Stimulated activated CD4-positive, alpha-beta T cell treated with anti-CD3 and anti-CD28 coated beads, Interleukin-1b, Interleukin-23, amount 100 ng/mL, for 48 hours (primary cell): ENCODE measurements around the gene GNAQ.

Experiments
- DNase-seq: peaks from one replicate; pipeline ENCODE4 v3.0.0-alpha.2; 2020

The GNAQ gene

DNA sequence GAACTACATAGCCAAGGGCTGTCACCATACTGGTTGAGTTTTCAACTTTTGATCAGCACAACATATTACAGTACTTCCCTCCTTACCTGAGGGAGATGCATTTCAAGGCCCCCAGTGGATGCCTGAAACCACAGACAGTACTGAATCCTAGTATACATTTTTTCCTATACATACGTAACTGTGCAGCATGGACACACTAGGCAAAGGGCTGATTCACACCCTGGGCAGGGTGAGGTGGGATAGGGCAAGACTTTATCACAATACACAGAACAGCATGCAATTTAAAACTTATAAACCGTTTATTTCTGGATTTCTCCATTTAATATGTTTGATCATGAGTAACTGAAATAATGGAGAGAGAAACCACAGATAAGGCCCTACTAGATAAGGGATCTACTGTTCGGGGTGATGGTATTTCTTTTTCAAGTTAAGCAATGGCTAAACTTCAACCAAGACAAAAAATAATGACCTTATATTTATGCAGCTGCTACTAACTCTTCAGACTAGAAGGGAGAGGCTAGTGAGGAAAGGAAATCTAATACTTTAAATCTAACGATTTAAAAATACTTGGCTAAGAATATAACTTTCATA lies 196.6 kb downstream of the GNAQ start:
- no peak for DNase-seq

DNA sequence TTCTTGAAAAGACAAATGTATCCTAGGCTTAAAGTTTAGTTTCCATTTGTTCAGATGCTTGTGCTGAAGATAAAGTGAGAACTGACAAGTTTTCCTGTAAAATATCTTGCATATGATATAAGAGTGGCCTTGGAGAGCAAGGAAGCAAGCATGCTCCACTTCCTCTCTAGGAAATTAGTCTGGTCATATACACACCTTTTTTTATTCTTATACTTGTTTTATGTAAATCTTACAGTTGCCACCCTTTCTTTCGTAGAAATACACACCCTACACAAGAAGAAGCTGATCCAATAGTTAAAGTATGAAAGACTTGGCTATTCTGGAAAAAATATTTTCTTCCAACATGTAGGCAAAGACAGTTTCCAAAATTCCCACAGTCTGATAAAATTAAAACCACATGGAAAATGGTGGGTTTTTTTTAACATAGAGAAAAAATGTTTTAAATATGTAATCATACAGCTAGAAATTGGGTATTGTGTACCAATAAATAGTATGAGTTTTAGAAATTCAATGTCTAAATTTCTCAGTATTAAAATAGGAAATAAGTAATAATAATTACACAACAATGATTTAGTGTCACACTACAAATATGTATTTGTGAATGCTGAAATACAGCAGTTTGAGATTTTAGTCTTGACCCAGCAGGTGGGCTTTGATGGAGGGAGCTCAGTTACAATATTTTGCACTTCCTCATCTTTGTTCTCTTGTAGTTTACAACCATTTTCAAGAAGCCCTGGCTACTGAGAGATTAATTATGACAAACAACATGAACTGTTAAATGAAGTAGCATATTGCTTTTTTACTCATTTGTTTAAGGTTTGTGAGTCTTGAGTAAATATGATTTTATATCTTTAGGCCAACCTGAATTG lies 197.8 kb downstream of the GNAQ start:
- DNase-seq = no peak

DNA sequence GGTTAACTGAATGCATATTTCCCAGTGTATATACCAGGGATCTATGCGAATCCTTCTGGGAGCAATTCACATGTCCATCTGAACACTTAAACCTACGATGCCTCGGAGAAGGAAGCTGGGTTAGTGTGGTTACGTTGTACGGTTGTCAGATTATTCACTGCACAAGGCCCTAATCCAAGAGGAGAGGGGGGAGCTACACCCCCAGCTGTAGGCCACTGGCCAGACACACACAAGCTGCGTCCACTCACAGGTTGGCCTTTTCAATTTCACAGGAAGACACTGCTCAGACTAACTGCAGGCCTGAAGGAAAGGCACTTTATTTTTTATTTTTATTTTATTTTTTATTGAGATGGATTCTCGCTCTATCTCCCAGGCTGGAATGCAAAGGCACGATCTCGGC lies 199.0 kb downstream of the GNAQ start:
- DNase-seq = no peak

DNA sequence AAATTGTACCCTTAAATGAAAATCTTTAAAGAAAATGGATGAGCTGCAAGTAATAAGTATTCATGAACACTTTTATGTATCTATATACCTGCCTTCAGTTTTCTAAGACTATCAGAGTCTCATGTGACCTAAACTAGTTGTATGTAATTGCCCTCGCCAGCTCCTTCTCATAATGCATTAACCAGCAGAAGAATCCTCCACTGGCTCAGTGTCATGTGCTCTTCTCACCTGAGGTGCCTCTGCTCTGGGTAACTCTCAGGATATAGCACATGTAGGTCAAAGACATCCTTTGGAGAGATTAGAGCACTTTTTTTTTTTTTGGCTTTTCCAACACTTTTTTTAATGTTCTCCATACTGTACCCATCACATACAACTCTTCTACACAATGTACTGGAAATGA lies 199.8 kb downstream of the GNAQ start:
- DNase-seq = no peak

GRCh38 chr9:77830618-77831285 lies 200.9 kb downstream of the GNAQ start:
- no peak for DNase-seq

DNA sequence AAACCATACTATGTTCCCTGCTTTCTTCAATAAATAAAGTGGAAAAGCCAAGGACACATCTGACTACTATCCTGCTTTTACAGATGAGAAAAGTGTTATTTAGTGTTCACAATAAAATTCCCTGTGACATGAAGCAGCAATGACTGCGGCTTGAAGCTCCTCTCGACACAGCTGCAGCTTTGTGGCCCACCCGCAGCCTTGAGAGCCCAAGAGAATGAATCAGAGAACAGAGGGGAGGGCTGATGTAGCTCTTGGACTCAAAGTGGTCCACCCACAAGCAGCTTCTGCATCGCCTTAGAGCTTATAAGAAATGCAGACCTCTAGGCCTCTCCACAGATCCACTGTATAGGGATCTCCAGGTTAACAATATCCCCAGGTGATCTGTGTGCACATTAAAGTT lies 202.2 kb downstream of the GNAQ start:
- no peak for DNase-seq

GRCh38 chr9:77827104-77827784 lies 204.4 kb downstream of the GNAQ start:
- no peak for DNase-seq

DNA sequence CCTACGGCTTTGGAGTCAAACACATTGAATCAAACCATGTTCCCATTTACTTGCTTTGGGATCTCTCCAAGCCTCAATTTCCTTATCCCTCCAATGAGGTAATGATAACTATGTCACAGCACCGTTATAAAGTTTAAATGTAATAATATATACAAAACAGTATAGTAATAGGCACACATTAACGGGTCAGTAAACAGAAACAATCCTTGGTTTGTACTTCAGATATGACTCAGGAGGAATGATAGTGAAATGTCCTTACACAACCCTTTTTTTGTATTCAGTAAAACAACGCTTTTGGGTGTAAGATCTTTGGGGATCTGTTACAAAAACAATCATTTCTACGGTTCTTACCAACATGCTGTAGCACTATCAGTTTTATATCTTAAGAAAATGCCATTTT lies 205.0 kb downstream of the GNAQ start:
- DNase-seq = no peak

DNA sequence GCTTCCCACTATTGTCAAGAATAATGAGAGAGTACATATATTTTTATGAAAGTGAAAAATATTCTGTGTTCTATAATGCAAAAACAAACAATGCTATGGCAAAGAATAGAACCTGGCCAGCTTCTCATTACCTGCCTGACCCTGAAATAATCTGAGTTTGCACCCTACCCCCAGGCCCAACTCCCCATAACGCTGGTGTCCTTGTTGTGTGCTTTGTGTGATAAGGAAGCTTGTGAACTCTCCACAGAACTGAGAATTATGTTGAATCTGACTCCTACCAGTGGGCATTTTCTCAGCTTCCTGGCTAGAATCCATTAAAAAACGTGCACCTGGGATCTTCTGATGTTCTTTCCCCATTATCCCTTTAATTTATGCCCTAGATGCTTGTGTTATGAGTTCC lies 205.5 kb downstream of the GNAQ start:
- DNase-seq = no peak

DNA sequence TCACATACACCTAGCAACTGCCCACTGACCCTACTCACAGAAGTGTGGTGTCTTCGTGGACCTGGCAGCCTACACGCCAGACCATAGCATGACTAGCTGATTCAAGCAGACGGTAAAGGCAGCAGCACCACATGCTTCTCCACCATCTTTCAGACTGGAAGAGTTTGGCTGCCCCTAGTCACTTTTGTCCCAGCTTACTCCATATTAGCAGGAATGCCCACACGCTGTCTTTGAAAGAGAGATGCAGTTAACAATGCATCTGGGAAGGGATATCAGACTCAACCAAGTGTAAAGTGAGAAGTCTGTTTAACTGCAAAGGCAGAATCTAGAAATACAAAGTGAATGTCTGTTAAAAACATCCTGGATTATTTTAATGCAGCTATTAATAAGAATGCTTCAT lies 206.2 kb downstream of the GNAQ start:
- no peak for DNase-seq

- DNase-seq = no peak
Measured at GRCh38 chr9:77820293-77820954, 211.2 kb downstream of the GNAQ start.

DNA sequence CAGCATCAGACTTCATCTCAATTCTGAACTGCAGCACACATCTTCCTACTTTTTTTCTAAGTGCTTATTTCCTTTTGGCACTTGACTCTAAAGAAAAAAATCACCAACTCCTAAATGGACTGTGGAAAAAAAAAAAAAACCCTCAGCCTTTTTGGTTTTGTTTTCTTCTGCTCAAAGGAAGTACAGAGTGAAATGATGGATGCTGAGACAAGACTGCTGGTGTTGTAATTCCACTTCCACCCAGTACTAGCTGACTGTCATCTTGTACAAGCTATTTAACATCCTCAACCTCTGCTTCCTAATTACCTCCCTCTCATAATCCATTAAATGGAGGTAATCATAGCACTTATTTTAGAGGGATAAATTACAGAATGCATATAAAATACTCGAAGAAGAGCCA lies 212.0 kb downstream of the GNAQ start:
- DNase-seq = no peak

- DNase-seq = no peak
Measured at GRCh38 chr9:77817590-77818311, 213.9 kb downstream of the GNAQ start.

GRCh38 chr9:77816641-77817341 lies 214.8 kb downstream of the GNAQ start:
- DNase-seq = no peak

DNA sequence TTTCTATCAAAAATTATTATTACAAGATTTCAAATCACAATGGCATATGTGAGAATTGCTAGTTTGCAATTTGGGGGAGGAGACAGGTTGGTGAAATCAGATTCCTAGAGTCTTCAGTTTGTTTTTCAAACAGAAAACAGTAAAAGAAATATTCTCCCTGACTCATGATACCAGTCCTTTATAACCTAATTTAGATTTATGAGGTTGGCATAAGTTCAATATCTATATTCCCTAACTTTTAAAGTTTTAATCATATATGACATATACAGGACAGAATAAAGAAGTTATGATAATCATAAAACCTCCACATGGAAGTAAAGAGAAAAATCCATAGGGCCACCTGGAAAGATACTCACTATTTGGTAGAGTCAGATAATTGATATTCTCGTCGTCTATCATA lies 216.4 kb downstream of the GNAQ start:
- DNase-seq = no peak

DNA sequence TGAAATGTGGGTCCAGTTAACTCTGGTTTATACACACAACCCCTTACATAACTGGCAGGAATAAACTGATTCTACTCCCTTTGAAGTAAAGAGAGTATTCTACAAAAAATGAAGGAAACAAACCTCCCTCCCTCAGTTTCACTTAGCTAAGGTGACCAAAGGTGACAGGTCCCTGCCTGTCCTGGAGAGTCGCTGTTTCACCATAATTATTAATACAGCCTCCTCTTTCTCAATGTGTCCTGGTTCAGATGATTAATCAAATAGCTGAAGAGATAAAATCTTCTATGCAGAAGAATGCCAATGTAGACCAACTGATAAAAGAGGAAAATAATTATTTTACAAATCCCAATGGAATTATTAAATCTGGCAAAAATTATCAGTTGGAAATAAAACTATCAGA lies 219.8 kb downstream of the GNAQ start:
- DNase-seq = no peak

- DNase-seq = no peak
Measured at GRCh38 chr9:77810637-77811119, 220.9 kb downstream of the GNAQ start.

DNA sequence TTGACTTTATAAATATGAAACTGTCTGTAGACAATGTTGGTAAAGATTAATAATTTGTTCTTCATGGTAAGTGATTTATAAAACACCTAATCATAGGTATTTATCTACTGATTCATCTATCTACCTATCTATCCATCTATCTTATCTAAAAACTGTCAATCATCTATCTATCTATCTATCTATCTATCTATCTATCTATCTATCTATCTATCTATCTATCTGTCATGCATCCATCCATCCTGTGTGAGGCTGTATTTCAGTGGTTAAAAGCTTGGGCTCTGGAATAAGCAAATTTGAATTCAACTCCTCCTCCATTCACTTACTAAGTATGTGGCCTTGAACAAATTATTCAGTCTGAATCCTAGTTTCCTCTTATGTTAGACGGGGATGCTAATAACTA lies 221.6 kb downstream of the GNAQ start:
- DNase-seq = no peak

- DNase-seq = no peak
Measured at GRCh38 chr9:77809552-77809951, 222.1 kb downstream of the GNAQ start.

DNA sequence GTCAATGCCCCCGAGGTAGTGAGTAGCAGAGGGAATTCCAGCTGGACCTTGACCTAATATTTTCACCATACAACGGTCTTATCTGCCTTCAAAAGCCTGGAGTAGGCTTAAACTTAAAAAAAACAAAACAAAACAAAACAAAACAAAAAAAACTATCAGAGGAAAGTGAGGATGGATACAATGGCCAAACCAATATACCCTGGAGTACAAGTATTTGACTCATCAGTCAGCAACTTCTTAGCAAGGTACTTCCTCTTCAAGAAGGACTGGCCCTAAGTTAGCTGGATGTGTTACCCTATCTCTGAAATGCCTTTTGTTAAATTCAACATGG lies 222.9 kb downstream of the GNAQ start:
- DNase-seq = no peak
